ENCODE results near the gene DDOST. TPM values are rescaled to one million over a fixed set of nuclear protein-coding genes. Genes with fewer than 3 reads are reported as not detected.

DDOST gene
- total RNA-seq, 4 donors from 2014 or later: 72.4 to 146 (median 113) TPM

- intact Hi-C loops (cut with DNase I; ENCODE audit: low total_unique reads): loop anchor here (10.0 kb wide), 1 partner anchor 498 kb away; no protein-coding TSS in a partner anchor
- TF ChIP-seq CTCF (IDR thresholded peaks at IDR 0.05) (peak in 2 of 3 donors; percentile 5 to 51), POLR2A (IDR thresholded peaks at IDR 0.05) (no peak)
- peak; percentile 85 to 98 for DNase-seq (ENCODE audit: low spot score in 2 of 2)
- WGBS, 2 donors: 2% methylated on average over 22 to 40 of the region's 46 CpGs
- H3K4me3 ChIP-seq (ENCODE audit: low read depth, poor library complexity, severe bottlenecking): peak overlapping the region; percentile 35
Measured at GRCh38 chr1:20696397-20697333, 35.5 kb upstream of the DDOST start.

- WGBS, 2 donors: 78 to 82% methylated on average over 10 of the region's 10 CpGs
- TF ChIP-seq CTCF (IDR thresholded peaks at IDR 0.05): no peak
- no peak for TF ChIP-seq POLR2A (IDR thresholded peaks at IDR 0.05)
- DNase-seq (ENCODE audit: low spot score in 2 of 2): no peak
- intact Hi-C loops (cut with DNase I; ENCODE audit: low total_unique reads): loop anchor here (10.0 kb wide), 1 partner anchor 499 kb away; no protein-coding TSS in a partner anchor
- no peak overlapping the region for H3K4me3 ChIP-seq (ENCODE audit: low read depth, poor library complexity, severe bottlenecking)
Measured at GRCh38 chr1:20695515-20695914, 34.3 kb upstream of the DDOST start.

GRCh38 chr1:20693623-20694022 is 32.5 kb upstream of the DDOST start:
- no peak for DNase-seq (ENCODE audit: low spot score in 2 of 2)
- no peak overlapping the region for H3K4me3 ChIP-seq (ENCODE audit: low read depth, poor library complexity, severe bottlenecking)
- no peak for TF ChIP-seq CTCF (IDR thresholded peaks at IDR 0.05)
- no peak for TF ChIP-seq POLR2A (IDR thresholded peaks at IDR 0.05)
- intact Hi-C loops (cut with DNase I; ENCODE audit: low total_unique reads): loop anchor here (10.0 kb wide), 1 partner anchor 501 kb away; no protein-coding TSS in a partner anchor
- 85% methylated on average over 2 of the region's 2 CpGs for WGBS, 2 donors

- no peak for DNase-seq (ENCODE audit: low spot score in 2 of 2)
- no peak overlapping the region for H3K4me3 ChIP-seq (ENCODE audit: low read depth, poor library complexity, severe bottlenecking)
- 85 to 90% methylated on average over 1 of the region's 1 CpG for WGBS, 2 donors
- intact Hi-C loops (cut with DNase I; ENCODE audit: low total_unique reads): loop anchor here (10.0 kb wide), 1 partner anchor 503 kb away; no protein-coding TSS in a partner anchor
- TF ChIP-seq CTCF (IDR thresholded peaks at IDR 0.05): no peak
- no peak for TF ChIP-seq POLR2A (IDR thresholded peaks at IDR 0.05)
Measured at GRCh38 chr1:20691872-20692271, 30.7 kb upstream of the DDOST start.

DNA sequence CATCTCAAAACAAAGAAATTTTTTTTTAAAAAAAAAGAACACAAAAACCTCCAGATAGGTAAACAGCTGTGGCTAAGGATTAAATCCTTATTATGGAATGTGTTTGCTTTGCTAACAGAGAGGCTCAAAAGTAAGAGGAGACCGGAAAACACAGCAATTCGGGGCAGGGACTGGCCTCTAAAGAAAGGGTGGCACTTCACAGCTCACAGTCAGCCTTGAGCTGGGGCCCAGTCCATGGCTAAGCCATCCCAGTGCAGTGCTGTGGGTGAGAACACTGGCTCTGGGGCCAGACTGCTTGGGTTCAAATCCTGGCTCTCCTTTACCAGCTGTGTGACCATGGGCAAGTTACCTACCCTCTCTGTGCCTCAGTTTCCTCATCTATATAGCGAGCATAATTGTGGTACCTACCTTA is 28.5 kb upstream of the DDOST start:
- H3K4me3 ChIP-seq (ENCODE audit: low read depth, poor library complexity, severe bottlenecking): no peak overlapping the region
- TF ChIP-seq CTCF (IDR thresholded peaks at IDR 0.05) (no peak), POLR2A (IDR thresholded peaks at IDR 0.05) (no peak)
- DNase-seq (ENCODE audit: low spot score in 2 of 2): no peak
- intact Hi-C loops (cut with DNase I; ENCODE audit: low total_unique reads): loop anchor here (10.0 kb wide), 1 partner anchor 505 kb away; no protein-coding TSS in a partner anchor
- 80 to 93% methylated on average over 3 of the region's 3 CpGs for WGBS, 2 donors
